Measurements from ENCODE around the gene CWH43. TPM values are rescaled to one million over a fixed set of nuclear protein-coding genes. Genes with fewer than 3 reads are reported as not detected.
A peak's percentile ranks its signal among the peaks of the same experiment; 100 is the strongest.
"Not testable (repeated sequence)": the region's sequence is repeated elsewhere in the genome, so short reads cannot be mapped to it uniquely, and the experiment has no call there.

CWH43 gene
- total RNA-seq, 1 donor from 2014 or later = 0.72 TPM

DNA sequence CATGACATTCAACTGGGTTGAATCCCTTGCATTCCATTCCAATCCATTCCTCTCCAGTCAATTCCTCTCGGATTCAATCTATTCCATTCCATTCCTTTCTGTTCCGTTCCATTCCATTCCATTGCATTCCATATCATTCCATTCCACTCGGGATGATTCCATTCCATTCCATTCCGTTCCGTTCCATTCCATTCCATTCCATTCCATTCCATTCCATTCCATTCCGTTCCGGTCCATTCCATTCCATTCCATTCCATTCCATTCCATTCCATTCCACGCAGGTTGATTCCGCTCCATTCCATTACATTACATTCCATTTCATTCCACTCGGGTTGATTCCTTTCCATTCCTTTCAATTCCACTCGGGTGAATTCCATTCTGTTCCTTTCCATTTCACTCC lies 111.4 kb downstream of the CWH43 start:
- DNase-seq = not testable (repeated sequence)

DNA sequence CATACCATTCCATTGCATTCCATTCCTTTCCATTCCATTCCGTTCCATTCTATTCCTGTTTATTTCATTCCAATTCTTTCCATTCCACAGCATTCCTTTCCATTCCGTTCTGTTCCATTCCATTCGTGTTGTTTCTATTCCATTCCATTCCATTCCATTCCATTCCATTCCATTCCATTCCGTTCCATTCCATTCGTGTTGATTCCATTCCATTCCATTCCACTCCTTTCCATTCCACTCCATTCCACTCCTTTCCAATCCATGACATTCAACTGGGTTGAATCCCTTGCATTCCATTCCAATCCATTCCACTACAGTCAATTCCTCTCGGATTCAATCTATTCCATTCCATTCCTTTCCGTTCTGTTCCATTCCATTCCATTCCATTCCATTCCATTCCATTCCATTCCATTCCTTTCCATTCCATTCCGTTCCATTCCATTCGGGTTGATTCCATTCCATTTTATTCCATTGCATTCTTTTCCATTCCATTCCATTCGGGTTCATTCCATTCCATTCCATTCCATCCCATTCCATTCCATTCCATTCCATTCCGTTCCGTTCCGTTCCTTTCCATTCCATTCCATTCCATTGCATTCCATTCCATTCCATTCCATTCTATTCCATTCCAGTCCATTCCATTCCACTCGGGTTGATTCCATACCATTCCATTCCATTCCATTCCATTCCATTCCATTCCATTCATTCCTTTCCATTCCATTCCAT lies 112.1 kb downstream of the CWH43 start:
- not testable (repeated sequence) for DNase-seq

DNA sequence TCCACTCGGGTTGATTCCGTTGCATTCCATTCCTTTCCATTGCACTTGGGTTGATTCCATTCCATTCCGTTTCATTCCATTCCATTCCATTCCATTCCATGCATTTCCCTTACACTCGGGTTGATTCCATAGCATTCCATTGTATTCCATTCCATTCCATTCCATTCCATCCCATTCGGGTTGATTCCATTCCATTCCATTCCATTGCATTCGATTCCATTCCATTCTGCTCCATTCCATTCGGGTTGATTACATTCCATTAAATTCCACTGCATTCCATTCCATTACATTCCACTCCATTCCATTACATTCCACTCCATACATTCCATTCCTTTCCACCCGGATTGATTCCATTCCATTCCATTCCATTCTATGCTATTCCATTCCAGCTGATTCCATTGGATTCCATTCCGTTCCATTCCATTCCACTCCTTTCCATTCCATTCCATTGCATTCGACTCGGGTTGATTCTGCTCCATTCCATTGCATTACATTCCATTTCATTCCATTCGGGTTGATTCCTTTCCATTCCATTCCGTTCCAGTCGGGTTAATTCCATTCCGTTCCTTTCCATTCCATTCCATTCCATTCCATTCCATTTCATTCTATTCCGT lies 113.9 kb downstream of the CWH43 start:
- DNase-seq = not testable (repeated sequence)

DNA sequence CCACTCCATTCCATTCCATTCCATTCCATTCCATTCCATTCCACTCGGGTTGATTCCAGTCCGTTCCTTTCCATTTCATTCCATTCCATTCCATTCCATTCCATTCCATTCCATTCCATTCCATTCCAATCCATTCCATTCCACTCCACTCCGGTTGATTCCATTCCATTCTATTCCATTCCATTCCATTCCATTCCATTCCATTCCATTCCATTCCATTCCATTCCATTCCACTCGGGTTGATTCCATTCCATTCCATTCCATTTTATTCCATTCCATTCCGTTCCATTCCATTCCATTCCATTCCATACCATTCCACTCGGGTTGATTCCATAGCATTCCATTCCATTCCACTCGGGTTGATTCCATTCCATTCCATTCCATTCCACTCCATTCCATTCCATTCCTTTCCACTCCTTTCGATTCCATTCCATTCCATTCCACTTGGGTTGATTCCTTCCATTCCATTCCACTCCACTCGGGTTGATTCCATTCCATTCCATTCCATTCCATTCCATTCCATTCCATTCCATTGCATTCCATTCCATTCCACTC lies 116.3 kb downstream of the CWH43 start:
- not testable (repeated sequence) for DNase-seq

DNA sequence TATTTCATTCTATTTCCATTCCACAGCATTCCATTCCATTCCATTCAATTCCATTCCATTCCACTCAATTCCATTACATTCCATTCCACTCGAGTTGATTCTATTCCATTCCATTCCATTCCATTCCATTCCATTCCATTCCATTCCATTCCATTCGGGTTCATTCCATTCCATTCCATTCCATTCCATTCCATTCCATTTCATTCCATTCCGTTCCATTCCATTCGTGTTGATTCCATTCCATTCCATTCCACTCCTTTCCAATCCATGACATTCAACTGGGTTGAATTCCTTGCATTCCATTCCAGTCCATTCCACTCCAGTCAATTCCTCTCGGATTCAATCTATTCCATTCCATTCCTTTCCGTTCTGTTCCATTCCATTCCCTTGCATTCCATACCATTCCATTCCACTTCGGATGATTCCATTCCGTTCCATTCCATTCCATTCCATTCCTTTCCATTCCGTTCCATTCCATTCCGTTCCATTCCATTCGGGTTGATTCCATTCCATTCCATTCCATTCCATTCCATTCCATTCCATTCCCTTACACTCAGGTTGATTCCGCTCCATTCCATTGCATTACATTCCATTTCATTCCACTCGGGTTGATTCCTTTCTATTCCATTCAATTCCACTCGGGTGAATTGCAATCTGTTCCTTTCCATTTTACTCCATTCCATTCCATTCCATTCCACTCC lies 117.5 kb downstream of the CWH43 start:
- not testable (repeated sequence) for DNase-seq

DNA sequence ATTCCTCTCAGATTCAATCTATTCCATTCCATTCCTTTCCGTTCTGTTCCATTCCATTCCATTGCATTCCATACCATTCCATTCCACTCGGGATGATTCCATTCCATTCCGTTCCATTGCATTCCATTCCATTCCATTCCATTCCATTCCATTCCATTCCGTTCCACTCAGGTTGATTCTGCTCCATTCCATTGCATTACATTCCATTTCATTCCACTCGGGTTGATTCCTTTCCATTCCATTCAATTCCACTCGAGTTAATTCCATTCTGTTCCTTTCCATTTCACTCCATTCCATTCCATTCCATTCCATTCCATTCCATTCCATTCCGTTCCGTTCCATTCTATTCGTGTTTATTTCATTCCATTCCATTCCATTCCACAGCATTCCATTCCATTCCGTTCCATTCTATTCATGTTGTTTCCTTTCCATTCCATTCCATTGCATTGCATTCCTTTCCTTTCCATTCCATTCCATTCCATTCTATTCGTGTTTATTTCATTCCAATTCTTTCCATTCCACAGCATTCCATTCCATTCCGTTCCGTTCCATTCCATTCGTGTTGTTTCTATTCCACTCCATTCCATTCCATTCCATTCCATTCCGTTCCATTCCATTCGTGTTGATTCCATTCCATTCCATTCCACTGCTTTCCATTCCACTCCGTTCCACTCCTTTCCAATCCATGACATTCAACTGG lies 118.3 kb downstream of the CWH43 start:
- not testable (repeated sequence) for DNase-seq

DNA sequence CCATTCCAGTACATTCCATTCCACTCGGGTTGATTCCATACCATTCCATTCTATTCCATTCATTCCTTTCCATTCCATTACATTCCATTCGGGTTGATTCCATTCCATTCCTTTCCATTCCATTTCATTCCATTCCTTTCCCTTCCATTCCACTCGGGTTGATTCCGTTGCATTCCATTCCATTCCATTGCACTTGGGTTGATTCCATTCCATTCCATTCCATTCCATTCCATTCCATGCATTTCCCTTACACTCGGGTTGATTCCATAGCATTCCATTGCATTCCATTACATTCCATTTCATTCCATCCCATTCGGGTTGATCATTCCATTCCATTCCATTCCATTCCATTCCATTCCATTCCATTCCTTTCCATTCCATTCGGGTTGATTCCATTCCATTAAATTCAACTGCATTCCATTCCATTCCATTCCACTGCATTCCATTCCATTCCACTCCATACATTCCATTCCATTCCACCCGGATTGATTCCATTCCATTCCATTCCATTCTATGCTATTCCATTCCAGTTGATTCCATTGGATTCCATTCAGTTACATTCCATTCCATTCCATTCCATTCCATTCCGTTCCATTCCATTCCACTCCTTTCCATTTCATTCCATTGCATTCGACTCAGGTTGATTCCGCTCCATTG lies 119.3 kb downstream of the CWH43 start:
- DNase-seq = not testable (repeated sequence)

DNA sequence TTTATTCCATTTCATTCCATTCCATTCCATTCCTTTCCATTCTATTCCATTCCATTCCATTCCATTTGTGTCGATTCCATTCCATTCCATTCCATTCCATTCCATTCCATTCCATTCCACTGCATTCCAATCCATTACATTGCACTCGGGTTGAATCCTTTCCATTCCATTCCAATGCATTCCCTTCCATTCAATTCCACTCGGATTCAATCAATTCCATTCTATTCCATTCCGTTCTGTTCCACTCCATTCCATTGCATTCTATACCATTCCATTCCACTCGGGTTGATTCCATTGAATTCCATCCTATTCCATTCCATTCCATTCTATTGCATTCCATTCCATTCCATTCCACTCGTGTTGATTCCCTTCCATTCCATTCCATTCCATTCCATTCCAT lies 121.2 kb downstream of the CWH43 start:
- DNase-seq = peak; percentile 46

DNA sequence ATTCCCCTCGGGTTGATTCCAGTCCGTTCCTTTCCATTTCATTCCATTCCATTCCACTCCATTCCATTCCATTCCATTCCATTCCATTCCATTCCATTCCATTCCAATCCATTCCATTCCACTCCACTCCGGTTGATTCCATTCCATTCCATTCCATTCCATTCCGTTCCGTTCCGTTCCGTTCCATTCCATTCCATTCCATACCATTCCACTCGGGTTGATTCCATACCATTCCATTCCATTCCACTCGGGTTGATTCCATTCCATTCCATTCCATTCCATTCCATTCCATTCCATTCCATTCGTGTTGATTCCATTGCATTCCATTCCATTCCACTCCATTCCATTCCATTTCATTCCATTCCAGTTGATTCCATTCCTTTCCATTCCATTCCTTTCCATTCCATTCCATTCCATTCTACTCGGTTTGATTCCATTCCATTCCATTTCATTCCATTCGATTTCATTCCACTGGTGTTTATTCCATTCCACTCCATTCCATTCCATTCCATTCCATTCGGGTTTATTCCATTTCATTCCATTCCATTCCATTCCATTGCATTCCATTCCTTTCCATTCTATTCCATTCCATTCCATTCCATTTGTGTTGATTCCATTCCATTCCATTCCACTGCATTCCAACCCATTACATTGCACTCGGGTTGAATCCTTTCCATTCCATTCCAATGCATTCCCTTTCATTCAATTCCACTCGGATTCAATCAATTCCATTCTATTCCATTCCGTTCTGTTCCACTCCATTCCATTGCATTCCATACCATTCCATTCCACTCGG lies 122.3 kb downstream of the CWH43 start:
- DNase-seq = not testable (repeated sequence)

DNA sequence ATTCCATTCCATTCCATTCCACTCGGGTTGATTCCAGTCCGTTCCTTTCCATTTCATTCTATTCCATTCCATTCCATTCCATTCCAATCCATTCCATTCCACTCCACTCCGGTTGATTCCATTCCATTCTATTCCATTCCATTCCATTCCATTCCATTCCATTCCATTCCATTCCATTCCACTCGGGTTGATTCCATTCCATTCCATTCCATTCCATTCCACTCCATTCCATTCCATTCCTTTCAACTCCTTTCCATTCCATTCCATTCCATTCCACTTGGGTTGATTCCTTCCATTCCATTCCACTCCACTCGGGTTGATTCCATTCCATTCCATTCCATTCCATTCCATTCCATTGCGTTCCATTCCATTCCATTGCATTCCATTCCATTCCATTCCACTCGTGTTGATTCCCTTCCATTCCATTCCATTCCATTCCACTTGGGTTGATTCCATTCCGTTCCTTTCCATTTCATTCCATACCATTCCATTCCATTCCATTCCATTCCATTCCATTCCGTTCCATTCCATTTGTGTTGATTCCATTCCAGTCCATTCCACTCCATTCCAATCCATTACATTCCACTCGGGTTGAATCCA lies 123.6 kb downstream of the CWH43 start:
- not testable (repeated sequence) for DNase-seq

DNA sequence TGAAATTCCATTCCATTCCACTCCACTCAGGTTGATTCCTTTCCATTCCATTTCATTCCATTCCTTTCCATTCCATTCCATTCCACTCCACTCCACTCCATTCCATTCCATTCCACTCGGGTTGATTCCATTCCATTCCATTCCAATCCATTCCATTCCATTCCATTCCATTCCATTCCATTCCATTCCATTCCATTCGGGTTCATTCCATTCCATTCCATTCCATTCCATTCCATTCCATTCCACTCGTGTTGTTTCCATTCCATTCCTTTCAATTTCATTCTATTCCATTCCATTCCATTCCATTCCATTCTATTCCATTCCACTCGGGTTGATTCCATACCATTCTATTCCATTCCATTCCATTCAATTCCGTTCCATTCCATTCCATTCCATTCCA lies 124.5 kb downstream of the CWH43 start:
- not testable (repeated sequence) for DNase-seq

Small RNA genes lying within 50 kb of the gene (small RNA-seq; reads per million reads assigned to genes)
- not detected for gene AC020593.1 (ENCODE audit: low replicate concordance)

Other genes with a start within 250 kb of the CWH43 start
- gene FRYL, start 206.0 kb upstream of the CWH43 start, total RNA-seq = 95.5 TPM
- 137 TPM for gene OCIAD1, start 155.2 kb upstream of the CWH43 start, total RNA-seq
- 4.8 TPM for gene OCIAD2, start 79.5 kb upstream of the CWH43 start, total RNA-seq